Measurements from ENCODE around the gene EID2B.

EID2B gene

GRCh38 chr19:39499932-39500331, 32.7 kb downstream of the EID2B start:
- no peaks in the 10 kb centered on the region for H3K9me3 ChIP-seq
- no peak for TF ChIP-seq CTCF (IDR thresholded peaks at IDR 0.05)
- H3K36me3 ChIP-seq: no peaks in the 10 kb centered on the region
- no peak overlapping the region for H3K4me3 ChIP-seq (ENCODE audit: low read depth in 1 of 2, low read length in 1 of 2)
- H3K27ac ChIP-seq: no peak overlapping the region
- H3K27me3 ChIP-seq: peaks cover 100% of the 10 kb centered on the region
- H3K4me1 ChIP-seq (ENCODE audit: control insufficient read depth in 1 of 2, insufficient read depth in 1 of 2, low read depth in 1 of 2, low read length in 1 of 2): no peaks in the 10 kb centered on the region

GRCh38 chr19:39498798-39499642, 33.6 kb downstream of the EID2B start, which contains the start of gene DLL3:
Gene DLL3 (plus strand): TSS chr19:39498947. CDS start chr19:39498975, 28 bp downstream.
- no peaks in the 10 kb centered on the region for H3K36me3 ChIP-seq
- no peak within 1 kb of the TSS for H3K27ac ChIP-seq
- H3K27me3 ChIP-seq: peaks cover 91% of the 10 kb centered on the region
- no peak for TF ChIP-seq CTCF (IDR thresholded peaks at IDR 0.05)
- H3K9me3 ChIP-seq: no peaks in the 10 kb centered on the region
- no peak within 1 kb of the TSS for H3K4me3 ChIP-seq (ENCODE audit: low read depth in 1 of 2, low read length in 1 of 2)
- no peaks in the 10 kb centered on the region for H3K4me1 ChIP-seq (ENCODE audit: control insufficient read depth in 1 of 2, insufficient read depth in 1 of 2, low read depth in 1 of 2, low read length in 1 of 2)

- Histone ChIP-seq H3K4me1 (ENCODE audit: control insufficient read depth in 1 of 2, insufficient read depth in 1 of 2, low read depth in 1 of 2, low read length in 1 of 2) (no peaks in the 10 kb centered on the region), H3K9me3 (no peaks in the 10 kb centered on the region), H3K27ac (no peak overlapping the region), H3K27me3 (peaks cover 83% of the 10 kb centered on the region), H3K36me3 (no peaks in the 10 kb centered on the region), H3K4me3 (ENCODE audit: low read depth in 1 of 2, low read length in 1 of 2) (no peak overlapping the region)
- TF ChIP-seq CTCF (IDR thresholded peaks at IDR 0.05): no peak
Observed at GRCh38 chr19:39497996-39498797, 34.5 kb downstream of the EID2B start.

GRCh38 chr19:39497701-39497995, 35.0 kb downstream of the EID2B start:
- TF ChIP-seq CTCF (IDR thresholded peaks at IDR 0.05): no peak
- H3K36me3 ChIP-seq: no peaks in the 10 kb centered on the region
- no peaks in the 10 kb centered on the region for H3K9me3 ChIP-seq
- H3K4me3 ChIP-seq (ENCODE audit: low read depth in 1 of 2, low read length in 1 of 2): no peak overlapping the region
- no peaks in the 10 kb centered on the region for H3K4me1 ChIP-seq (ENCODE audit: control insufficient read depth in 1 of 2, insufficient read depth in 1 of 2, low read depth in 1 of 2, low read length in 1 of 2)
- no peak overlapping the region for H3K27ac ChIP-seq
- peaks cover 78% of the 10 kb centered on the region for H3K27me3 ChIP-seq

GRCh38 chr19:39496063-39496462, 36.6 kb downstream of the EID2B start:
- Histone ChIP-seq H3K27me3 (peaks cover 62% of the 10 kb centered on the region), H3K4me3 (ENCODE audit: low read depth in 1 of 2, low read length in 1 of 2) (no peak overlapping the region), H3K27ac (no peak overlapping the region), H3K36me3 (peaks cover 4% of the 10 kb centered on the region), H3K9me3 (no peaks in the 10 kb centered on the region), H3K4me1 (ENCODE audit: control insufficient read depth in 1 of 2, insufficient read depth in 1 of 2, low read depth in 1 of 2, low read length in 1 of 2) (no peaks in the 10 kb centered on the region)
- TF ChIP-seq CTCF (IDR thresholded peaks at IDR 0.05): no peak

Measured in neutrophil (primary cell).